SK-N-SH (cell line): Measurements from ENCODE around the gene ACO1. TPM values are rescaled to one million over a fixed set of nuclear protein-coding genes. Genes with fewer than 3 reads are reported as not detected.

Source experiments
- CTCF ChIA-PET: fragments of 300-600, 350-600 bp; formaldehyde crosslinking; extraction: SDS; loops from one replicate; lab custom pipeline; 2021; lab: Yijun Ruan, JAX
- POLR2A ChIA-PET: fragments of 350-600 bp; sonication (Branson Sonifier 250); formaldehyde crosslinking; extraction: SDS; loops from one replicate; lab custom pipeline; 2020; ENCODE audit warnings: antibody characterized with exemption, inconsistent platforms; lab: Yijun Ruan, JAX
- DNase-seq: peaks from one replicate; pipeline ENCODE4 v3.0.0; 2012
- H2AFZ ChIP-seq: fragments of 200-600 bp; sonication (generic); 2 replicates; pipeline ENCODE4 v1.8.1; 2016; ENCODE audit warnings: antibody characterized with exemption, mild to moderate bottlenecking, low read depth
- H3F3A ChIP-seq: fragments of 200-600 bp; sonication (generic); replicated peaks from 2 replicates; pipeline ENCODE3; 2016; ENCODE audit warnings: antibody characterized with exemption, mild to moderate bottlenecking; ENCODE audit not compliant: insufficient read depth
- H3K27ac ChIP-seq, 2 experiments: fragments of 200-500 bp in 1 of 2; fragments of 200-600 bp in 1 of 2; sonication (Bioruptor generic) in 1 of 2; sonication (generic), shearing (Covaris generic) in 1 of 2; 2 replicates each; pipeline versions ENCODE4 v1.5.1 to v1.6.1; 2014 to 2016; ENCODE audit warnings: low read depth in 2 of 2, inconsistent platforms in 1 of 2, low read length in 1 of 2, mild to moderate bottlenecking in 1 of 2, mixed read lengths in 1 of 2
- H3K27me3 ChIP-seq: fragments of 200-600 bp; sonication (generic), shearing (Covaris generic); 2 replicates; pipeline ENCODE4 v1.6.1; 2016; ENCODE audit warnings: mixed run types; ENCODE audit not compliant: insufficient read depth
- H3K36me3 ChIP-seq, 2 experiments: fragments of 200-500 bp in 1 of 2; fragments of 200-600 bp in 1 of 2; sonication (Bioruptor generic) in 1 of 2; sonication (generic) in 1 of 2; replicated peaks in 1 of 2; 2 replicates each; pipeline versions ENCODE3 to v1.5.1; 2014 to 2016; ENCODE audit warnings: low read length in 1 of 2, mild to moderate bottlenecking in 1 of 2; ENCODE audit not compliant: insufficient read depth in 2 of 2, control insufficient read depth in 1 of 2
- H3K4me1 ChIP-seq, 2 experiments: fragments of 200-500 bp in 1 of 2; fragments of 200-600 bp in 1 of 2; sonication (Bioruptor generic) in 1 of 2; sonication (generic), shearing (Covaris generic) in 1 of 2; 2 replicates each; pipeline versions ENCODE4 v1.5.1 to v1.6.1; 2014 to 2016; ENCODE audit warnings: low read depth in 1 of 2, low read length in 1 of 2, mixed run types in 1 of 2; ENCODE audit not compliant: insufficient read depth in 2 of 2, control insufficient read depth in 1 of 2
- H3K4me2 ChIP-seq: fragments of 200-600 bp; sonication (generic), shearing (Covaris generic); 2 replicates; pipeline ENCODE4 v1.6.1; 2017; ENCODE audit warnings: mixed run types
- H3K4me3 ChIP-seq, 2 experiments: fragments of 200-500 bp in 1 of 2; fragments of 200-600 bp in 1 of 2; sonication (Bioruptor generic) in 1 of 2; sonication (generic), shearing (Covaris generic) in 1 of 2; 2 replicates each; pipeline versions ENCODE4 v1.5.1 to v1.8.1; 2014 to 2016; ENCODE audit warnings: low read depth in 2 of 2, inconsistent platforms in 1 of 2, low read length in 1 of 2, mild to moderate bottlenecking in 1 of 2, mixed read lengths in 1 of 2, moderate library complexity in 1 of 2
- H3K79me2 ChIP-seq: fragments of 200-600 bp; sonication (generic); 2 replicates; pipeline ENCODE4 v1.8.1; 2017; ENCODE audit warnings: mild to moderate bottlenecking; ENCODE audit not compliant: insufficient read depth
- H3K9ac ChIP-seq: fragments of 200-600 bp; sonication (generic); 2 replicates; pipeline ENCODE4 v1.6.1; 2017; ENCODE audit warnings: mixed run types
- H3K9me2 ChIP-seq: fragments of 200-600 bp; sonication (generic); 2 replicates; pipeline ENCODE4 v1.6.1; 2017; ENCODE audit warnings: mixed run types
- H3K9me3 ChIP-seq: fragments of 200-600 bp; sonication (generic); 2 replicates; pipeline ENCODE4 v1.6.1; 2017; ENCODE audit warnings: mixed run types, mild to moderate bottlenecking, moderate library complexity
- H4K20me1 ChIP-seq: fragments of 200-600 bp; sonication (generic); 2 replicates; pipeline ENCODE4 v1.6.1; 2017; ENCODE audit warnings: mild to moderate bottlenecking, mixed run types; ENCODE audit not compliant: insufficient read depth
- EP300 ChIP-seq, 2 experiments: IDR thresholded peaks; 2 replicates each; pipeline versions ENCODE4 v1.4.0 to v1.6.1; 2012; ENCODE audit warnings: borderline replicate concordance in 1 of 2, low read depth in 1 of 2, low read length in 1 of 2
- FOSL2 ChIP-seq: IDR thresholded peaks from 2 replicates; pipeline ENCODE4 v1.4.0; 2012; ENCODE audit warnings: low read depth, mild to moderate bottlenecking, moderate library complexity, borderline replicate concordance
- FOXJ3 ChIP-seq: sonication (generic); formaldehyde crosslinking; IDR thresholded peaks from 2 replicates; pipeline ENCODE4 v1.5.1; 2020; ENCODE audit warnings: mild to moderate bottlenecking, missing genetic modification reagents
- GABPA ChIP-seq: IDR thresholded peaks from 2 replicates; pipeline ENCODE4 v1.4.0; 2012; ENCODE audit warnings: low read depth, mild to moderate bottlenecking
- GATA2 ChIP-seq: sonication (generic); formaldehyde crosslinking; IDR thresholded peaks from 2 replicates; pipeline ENCODE4 v1.5.0; 2020; ENCODE audit warnings: mild to moderate bottlenecking, missing genetic modification reagents
- MXI1 ChIP-seq: IDR thresholded peaks from 2 replicates; pipeline ENCODE4 v1.6.1; 2012; ENCODE audit warnings: mild to moderate bottlenecking, low read depth, low read length, improper control_type of control experiment
- RAD21 ChIP-seq: IDR thresholded peaks from 2 replicates; pipeline ENCODE4 v1.6.1; 2012; ENCODE audit warnings: mild to moderate bottlenecking, low read length
- RCOR1 ChIP-seq: fragments of 150-350 bp; IDR thresholded peaks from 2 replicates; pipeline ENCODE4 v1.6.1; 2017; ENCODE audit warnings: antibody characterized with exemption, low read length
- RFX5 ChIP-seq: IDR thresholded peaks from 2 replicates; pipeline ENCODE4 v1.6.1; 2012; ENCODE audit warnings: mild to moderate bottlenecking, improper control_type of control experiment, low read length
- RXRA ChIP-seq: IDR thresholded peaks from 2 replicates; pipeline ENCODE4 v1.4.0; 2012; ENCODE audit warnings: low read depth, mild to moderate bottlenecking, borderline replicate concordance
- SIN3A ChIP-seq: IDR thresholded peaks from 2 replicates; pipeline ENCODE4 v1.6.1; 2012; ENCODE audit warnings: low read depth, mild to moderate bottlenecking, low read length, moderate library complexity, borderline replicate concordance
- SMC3 ChIP-seq: IDR thresholded peaks from 2 replicates; pipeline ENCODE4 v1.6.1; 2012; ENCODE audit warnings: low read depth, low read length, improper control_type of control experiment
- WGBS: methylation state at CpG from one replicate; pipeline ENCODE4 v1.1.6; 2017; ENCODE audit warnings: low lambda C conversion rate; 5-methylcytosine and 5-hydroxymethylcytosine counted together
- polyA plus RNA-seq, 3 experiments: library from polyadenylated mRNA; depleted of rRNA; stranded (reverse); fragments of >200 nt; gene quantifications; 2 replicates each; pipeline ENCODE4 v1.2.3, GENCODE V29; 2012
- TF ChIP-seq, protein P1 (sequence below): fragments of 150-350 bp; IDR thresholded peaks from 2 replicates; pipeline ENCODE4 v1.6.1; 2016; ENCODE audit warnings: mild to moderate bottlenecking, low read depth, low read length
- TF ChIP-seq, protein P2 (sequence below): fragments of 200-600 bp; sonication (generic); IDR thresholded peaks from 2 replicates; pipeline ENCODE4 v1.6.1; 2017; ENCODE audit warnings: antibody characterized with exemption, mild to moderate bottlenecking, moderate library complexity
- TF ChIP-seq, protein P3 (sequence below): IDR thresholded peaks from 2 replicates; pipeline ENCODE4 v1.4.0; 2012; ENCODE audit warnings: low read depth
- TF ChIP-seq, protein P4 (sequence below): IDR thresholded peaks from 2 replicates; pipeline ENCODE4; 2012
- TF ChIP-seq, protein P5 (sequence below): IDR thresholded peaks from 2 replicates; pipeline ENCODE4 v1.4.0; 2012; ENCODE audit warnings: low read depth, borderline replicate concordance

Gene ACO1
- polyA plus RNA-seq, 1 of the 3 experiments (the other 2 are of a cell fraction): 25.4 TPM

DNA sequence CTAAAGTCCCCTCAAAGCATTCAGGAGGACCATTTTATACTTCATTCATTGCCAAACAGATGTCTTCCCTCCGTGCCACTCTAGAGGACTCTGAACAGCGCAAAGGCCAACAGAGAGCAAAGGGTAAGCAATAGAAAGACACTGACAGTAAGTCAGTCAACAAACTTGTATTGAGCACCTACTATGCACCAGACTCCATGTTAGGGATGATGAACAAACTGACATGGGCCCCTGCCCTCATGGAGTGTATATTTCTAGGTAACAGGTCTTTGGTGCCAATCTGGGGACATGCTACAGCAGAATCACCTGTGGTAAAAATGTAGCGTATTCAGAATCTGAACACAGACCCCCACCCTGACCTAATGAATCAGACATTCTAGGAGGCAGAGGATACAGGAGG is 3.5 kb upstream of the ACO1 start (continued):
- no peak for TF ChIP-seq FOXJ3

DNA sequence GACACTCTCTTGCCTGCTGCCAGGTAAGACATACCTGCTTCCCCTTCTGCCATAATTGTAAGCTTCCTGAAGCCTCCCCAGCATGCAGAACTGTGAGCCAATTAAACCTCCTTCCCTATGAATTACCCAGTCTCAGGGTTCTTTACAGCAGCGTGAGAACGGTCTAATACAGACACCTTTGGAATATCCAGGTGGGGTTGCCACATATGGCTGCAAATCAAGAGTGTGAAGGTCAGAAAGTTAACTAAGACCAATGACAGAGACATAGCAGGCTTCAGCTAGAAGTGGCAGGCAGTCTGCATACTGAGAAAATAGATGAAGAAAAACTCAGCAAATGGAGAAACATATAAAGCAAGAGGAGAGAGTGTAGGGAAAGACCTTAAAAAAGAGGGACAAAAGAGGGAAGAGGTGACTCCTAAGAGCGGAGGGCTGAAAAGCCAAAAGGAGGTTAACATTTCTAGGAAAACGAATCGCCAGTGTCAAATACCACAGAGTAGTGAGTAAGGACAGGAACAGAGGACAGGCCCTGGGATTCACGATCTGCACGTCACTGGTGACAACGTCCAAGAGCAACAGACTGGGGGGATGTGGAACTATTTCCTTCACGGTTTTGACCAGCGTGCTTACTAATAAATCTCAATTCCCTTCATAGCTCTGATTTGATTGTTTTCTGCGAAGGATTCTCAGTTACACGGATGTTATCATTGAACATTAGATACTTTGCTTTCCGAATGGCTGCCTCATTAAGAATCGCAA is 1.7 kb upstream of the ACO1 start:
- H3K9ac ChIP-seq: no peak overlapping the region
- H3K79me2 ChIP-seq: peaks cover 18% of the 10 kb centered on the region
- no peaks in the 10 kb centered on the region for H3K9me3 ChIP-seq
- DNase-seq: no peak
- no peaks in the 10 kb centered on the region for H3F3A ChIP-seq
- H3K4me3 ChIP-seq: no peak overlapping the region
- ChIA-PET CTCF (interaction anchor here (0.9 to 6.7 kb wide), 9 partner anchors 48 to 586 kb away, joined by 3 to 88 read pairs (median 8); partner anchors contain the start of genes NDUFB6 and RIGI), POLR2A (interaction anchor here (0.7 kb wide), 1 partner anchor 643 kb away, joined by 3 read pairs; no protein-coding TSS in a partner anchor)
- H3K9me2 ChIP-seq: no peaks in the 10 kb centered on the region
- no peak overlapping the region for H3K4me2 ChIP-seq
- TF ChIP-seq GABPA (no peak), FOXJ3 (no peak), RCOR1 (no peak), FOSL2 (no peak)
- no peak overlapping the region for H2AFZ ChIP-seq
- 74% methylated on average over 14 of the region's 14 CpGs for WGBS
- H3K27ac ChIP-seq: no peak overlapping the region
- no peaks in the 10 kb centered on the region for H3K27me3 ChIP-seq
- H3K36me3 ChIP-seq: no peaks in the 10 kb centered on the region
- H3K4me1 ChIP-seq: peaks cover 4 to 10% of the 10 kb centered on the region in 2 experiments; a peak in 2 of 4 replicates
- no peaks in the 10 kb centered on the region for H4K20me1 ChIP-seq

DNA sequence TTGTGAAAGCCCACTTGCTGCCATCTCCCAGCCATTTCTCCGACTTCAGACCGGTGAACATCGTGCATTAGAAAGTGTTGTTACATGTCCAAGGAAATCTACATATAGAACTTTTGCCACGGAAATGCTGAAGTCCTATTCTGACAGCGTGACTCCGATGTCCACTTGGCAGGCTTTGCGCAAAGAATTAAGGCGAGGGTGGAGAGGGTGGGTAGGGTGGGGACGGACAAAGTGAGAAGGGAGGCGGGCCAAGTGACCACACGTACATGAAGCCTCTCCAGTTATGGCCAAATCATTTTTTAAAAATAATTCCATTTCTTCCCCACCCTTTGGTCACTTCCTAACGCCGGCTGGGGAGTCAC is 460 bp upstream of the ACO1 start:
- CTCF ChIA-PET: interaction anchor here (0.7 to 6.7 kb wide), 11 partner anchors 12 to 584 kb away, joined by 3 to 88 read pairs (median 4); partner anchors contain the start of genes NDUFB6 and RIGI
- H3K9ac ChIP-seq: peak overlapping the region; percentile 73; the same call in 1 of the 2 replicates
- TF ChIP-seq SIN3A (no peak), RFX5 (no peak), MXI1 (no peak), GATA2 (CRISPR knock-in tag) (no peak), RXRA (no peak), SMC3 (no peak), RAD21 (no peak), FOXJ3 (no peak), EP300 (IDR thresholded peaks at IDR 0.05; ENCODE audit: borderline replicate concordance in 1 of 2, low read depth in 1 of 2, low read length in 1 of 2) (no peak)
- TF ChIP-seq, protein P1, sequence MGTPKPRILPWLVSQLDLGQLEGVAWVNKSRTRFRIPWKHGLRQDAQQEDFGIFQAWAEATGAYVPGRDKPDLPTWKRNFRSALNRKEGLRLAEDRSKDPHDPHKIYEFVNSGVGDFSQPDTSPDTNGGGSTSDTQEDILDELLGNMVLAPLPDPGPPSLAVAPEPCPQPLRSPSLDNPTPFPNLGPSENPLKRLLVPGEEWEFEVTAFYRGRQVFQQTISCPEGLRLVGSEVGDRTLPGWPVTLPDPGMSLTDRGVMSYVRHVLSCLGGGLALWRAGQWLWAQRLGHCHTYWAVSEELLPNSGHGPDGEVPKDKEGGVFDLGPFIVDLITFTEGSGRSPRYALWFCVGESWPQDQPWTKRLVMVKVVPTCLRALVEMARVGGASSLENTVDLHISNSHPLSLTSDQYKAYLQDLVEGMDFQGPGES: no peak
- TF ChIP-seq, protein P2, sequence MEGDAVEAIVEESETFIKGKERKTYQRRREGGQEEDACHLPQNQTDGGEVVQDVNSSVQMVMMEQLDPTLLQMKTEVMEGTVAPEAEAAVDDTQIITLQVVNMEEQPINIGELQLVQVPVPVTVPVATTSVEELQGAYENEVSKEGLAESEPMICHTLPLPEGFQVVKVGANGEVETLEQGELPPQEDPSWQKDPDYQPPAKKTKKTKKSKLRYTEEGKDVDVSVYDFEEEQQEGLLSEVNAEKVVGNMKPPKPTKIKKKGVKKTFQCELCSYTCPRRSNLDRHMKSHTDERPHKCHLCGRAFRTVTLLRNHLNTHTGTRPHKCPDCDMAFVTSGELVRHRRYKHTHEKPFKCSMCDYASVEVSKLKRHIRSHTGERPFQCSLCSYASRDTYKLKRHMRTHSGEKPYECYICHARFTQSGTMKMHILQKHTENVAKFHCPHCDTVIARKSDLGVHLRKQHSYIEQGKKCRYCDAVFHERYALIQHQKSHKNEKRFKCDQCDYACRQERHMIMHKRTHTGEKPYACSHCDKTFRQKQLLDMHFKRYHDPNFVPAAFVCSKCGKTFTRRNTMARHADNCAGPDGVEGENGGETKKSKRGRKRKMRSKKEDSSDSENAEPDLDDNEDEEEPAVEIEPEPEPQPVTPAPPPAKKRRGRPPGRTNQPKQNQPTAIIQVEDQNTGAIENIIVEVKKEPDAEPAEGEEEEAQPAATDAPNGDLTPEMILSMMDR: no peak
- TF ChIP-seq, protein P3, sequence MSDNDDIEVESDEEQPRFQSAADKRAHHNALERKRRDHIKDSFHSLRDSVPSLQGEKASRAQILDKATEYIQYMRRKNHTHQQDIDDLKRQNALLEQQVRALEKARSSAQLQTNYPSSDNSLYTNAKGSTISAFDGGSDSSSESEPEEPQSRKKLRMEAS: no peak
- TF ChIP-seq, protein P4, sequence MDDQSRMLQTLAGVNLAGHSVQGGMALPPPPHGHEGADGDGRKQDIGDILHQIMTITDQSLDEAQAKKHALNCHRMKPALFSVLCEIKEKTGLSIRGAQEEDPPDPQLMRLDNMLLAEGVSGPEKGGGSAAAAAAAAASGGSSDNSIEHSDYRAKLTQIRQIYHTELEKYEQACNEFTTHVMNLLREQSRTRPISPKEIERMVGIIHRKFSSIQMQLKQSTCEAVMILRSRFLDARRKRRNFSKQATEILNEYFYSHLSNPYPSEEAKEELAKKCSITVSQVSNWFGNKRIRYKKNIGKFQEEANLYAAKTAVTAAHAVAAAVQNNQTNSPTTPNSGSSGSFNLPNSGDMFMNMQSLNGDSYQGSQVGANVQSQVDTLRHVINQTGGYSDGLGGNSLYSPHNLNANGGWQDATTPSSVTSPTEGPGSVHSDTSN: no peak
- TF ChIP-seq, protein P5, sequence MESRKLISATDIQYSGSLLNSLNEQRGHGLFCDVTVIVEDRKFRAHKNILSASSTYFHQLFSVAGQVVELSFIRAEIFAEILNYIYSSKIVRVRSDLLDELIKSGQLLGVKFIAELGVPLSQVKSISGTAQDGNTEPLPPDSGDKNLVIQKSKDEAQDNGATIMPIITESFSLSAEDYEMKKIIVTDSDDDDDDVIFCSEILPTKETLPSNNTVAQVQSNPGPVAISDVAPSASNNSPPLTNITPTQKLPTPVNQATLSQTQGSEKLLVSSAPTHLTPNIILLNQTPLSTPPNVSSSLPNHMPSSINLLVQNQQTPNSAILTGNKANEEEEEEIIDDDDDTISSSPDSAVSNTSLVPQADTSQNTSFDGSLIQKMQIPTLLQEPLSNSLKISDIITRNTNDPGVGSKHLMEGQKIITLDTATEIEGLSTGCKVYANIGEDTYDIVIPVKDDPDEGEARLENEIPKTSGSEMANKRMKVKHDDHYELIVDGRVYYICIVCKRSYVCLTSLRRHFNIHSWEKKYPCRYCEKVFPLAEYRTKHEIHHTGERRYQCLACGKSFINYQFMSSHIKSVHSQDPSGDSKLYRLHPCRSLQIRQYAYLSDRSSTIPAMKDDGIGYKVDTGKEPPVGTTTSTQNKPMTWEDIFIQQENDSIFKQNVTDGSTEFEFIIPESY: no peak

More for the DNA sequence above, 460 bp upstream of the ACO1 start:
- Histone ChIP-seq H3K4me1 (peaks cover under 1 to 10% of the 10 kb centered on the region in 2 experiments; a peak in 2 of 4 replicates), H3K79me2 (peaks cover 28% of the 10 kb centered on the region), H3K27ac (peak overlapping the region in 1 of 2 experiments; percentile 27; a peak in 1 of 4 replicates), H3K4me3 (peak overlapping the region; percentile 88 to 91), H4K20me1 (no peaks in the 10 kb centered on the region), H3K4me2 (peak overlapping the region; percentile 79), H3K9me2 (no peaks in the 10 kb centered on the region), H3K9me3 (no peaks in the 10 kb centered on the region), H3K36me3 (no peaks in the 10 kb centered on the region), H3F3A (no peaks in the 10 kb centered on the region), H3K27me3 (no peaks in the 10 kb centered on the region), H2AFZ (peak overlapping the region; percentile 97)
- POLR2A ChIA-PET: interaction anchor here (0.9 to 1.0 kb wide), 2 partner anchors 10 to 167 kb away, joined by 3 to 5 read pairs; no protein-coding TSS in a partner anchor
- WGBS: under 1% methylated on average over 13 of the region's 13 CpGs
- no peak for DNase-seq
